Fibroblast of lung (primary cell): ENCODE data around the gene CENPI. TPM values are rescaled to one million over a fixed set of nuclear protein-coding genes. Genes with fewer than 3 reads are reported as not detected.

Experiments
- DNase-seq, 2 donors: peaks; one replicate each; pipeline versions ENCODE4 v3.0.0 to v3.0.0-alpha.2; 2010; ENCODE audit warnings: low read depth in 2 of 2
- H2AFZ ChIP-seq: 2 replicates; pipeline ENCODE4 v1.5.1; 2012; ENCODE audit warnings: low read length, control low read depth, inconsistent platforms
- H3K27ac ChIP-seq: 2 replicates; pipeline ENCODE4 v1.5.1; 2011; ENCODE audit warnings: low read length, control low read depth; ENCODE audit not compliant: insufficient read depth
- H3K27me3 ChIP-seq: 2 replicates; pipeline ENCODE4 v1.5.1; 2011; ENCODE audit warnings: mild to moderate bottlenecking, low read length; ENCODE audit not compliant: control insufficient read depth, insufficient read depth
- H3K36me3 ChIP-seq: 2 replicates; pipeline ENCODE4 v1.5.1; 2011; ENCODE audit warnings: low read length; ENCODE audit not compliant: control insufficient read depth, insufficient read depth
- H3K4me1 ChIP-seq: 2 replicates; pipeline ENCODE4 v1.5.1; 2011; ENCODE audit warnings: low read length; ENCODE audit not compliant: control insufficient read depth, insufficient read depth; ENCODE audit errors: extremely low read depth
- H3K4me2 ChIP-seq: 2 replicates; pipeline ENCODE4 v1.5.1; 2011; ENCODE audit warnings: low read length, control low read depth; ENCODE audit not compliant: insufficient read depth; ENCODE audit errors: extremely low read depth
- H3K4me3 ChIP-seq, 4 experiments: fragments of 200-600 bp in 1 of 4; sonication (generic) in 1 of 4; replicated peaks in 1 of 4; 2 replicates each; pipeline ENCODE4 v1.5.1; 2011 to 2016; ENCODE audit warnings: low read length in 4 of 4, low read depth in 3 of 4, mild to moderate bottlenecking in 3 of 4, control low read depth in 2 of 4, inconsistent platforms in 1 of 4, mixed read lengths in 1 of 4; ENCODE audit not compliant: insufficient read depth in 1 of 4; ENCODE audit errors: control extremely low read depth in 1 of 4
- H3K79me2 ChIP-seq: 2 replicates; pipeline ENCODE4 v1.5.1; 2012; ENCODE audit warnings: mild to moderate bottlenecking, low read length, inconsistent platforms; ENCODE audit not compliant: control insufficient read depth, insufficient read depth
- H3K9ac ChIP-seq: 2 replicates; pipeline ENCODE4 v1.5.1; 2011; ENCODE audit warnings: mild to moderate bottlenecking, low read length, control low read depth; ENCODE audit not compliant: insufficient read depth
- H3K9me3 ChIP-seq: 2 replicates; pipeline ENCODE4 v1.5.1; 2012; ENCODE audit warnings: low read depth, low read length; ENCODE audit not compliant: control insufficient read depth, insufficient read depth
- H4K20me1 ChIP-seq: 2 replicates; pipeline ENCODE4 v1.5.1; 2011; ENCODE audit warnings: low read length; ENCODE audit not compliant: control insufficient read depth, insufficient read depth; ENCODE audit errors: extremely low read depth
- CTCF ChIP-seq, 2 donors: IDR thresholded peaks in 1 of 2; conservative IDR thresholded peaks in 1 of 2; 1 replicate in 1 of 2; 2 replicates in 1 of 2; pipeline ENCODE4 v1.5.1; 2011 to 2012; ENCODE audit warnings: low read length in 2 of 2, control low read depth in 1 of 2, inconsistent platforms in 1 of 2, low read depth in 1 of 2, mild to moderate bottlenecking in 1 of 2
- EZH2 ChIP-seq: IDR thresholded peaks from 2 replicates; pipeline ENCODE4 v1.5.1; 2012; ENCODE audit warnings: low read length, control low read depth, mild to moderate bottlenecking; ENCODE audit errors: missing control alignments
- polyA plus RNA-seq, 2 donors: library from polyadenylated mRNA; depleted of rRNA in 1 of 2; stranded (reverse) in 1 of 2; unstranded in 1 of 2; fragments of >200 nt; gene quantifications; 2 replicates each; pipeline ENCODE4 v1.2.1, GENCODE V29; 2011 to 2012; ENCODE audit warnings: missing spikeins in 1 of 2
- total RNA-seq: library from RNA; depleted of rRNA; stranded (reverse); fragments of >200 nt; gene quantifications from 2 replicates; pipeline ENCODE4 v1.2.1, GENCODE V29; 2014

The CENPI gene
- total and polyA plus RNA-seq, 2 donors (not counting 1 experiment from before 2014, with no cell fraction given), result 4.3 to 11.2 TPM

- H3K4me2 ChIP-seq, result peak overlapping the region; percentile 1
- no peak overlapping the region for H3K27ac ChIP-seq
- peak in 1 of 2 donors; percentile 16 for DNase-seq
- H3K36me3 ChIP-seq, result no peaks in the 10 kb centered on the region
- H3K9ac ChIP-seq, result no peak overlapping the region
- peak overlapping the region in 2 of 4 experiments; percentile 70 to 85 for H3K4me3 ChIP-seq
- no peaks in the 10 kb centered on the region for H3K79me2 ChIP-seq
- no peaks in the 10 kb centered on the region for H4K20me1 ChIP-seq
- H3K4me1 ChIP-seq, result no peaks in the 10 kb centered on the region
- H3K9me3 ChIP-seq, result no peaks in the 10 kb centered on the region
- no peak for TF ChIP-seq EZH2
- TF ChIP-seq CTCF (conservative IDR thresholded peaks at IDR 0.05 in 1 of 2, IDR thresholded peaks at IDR 0.05 in 1 of 2; ENCODE audit: low read depth in 1 of 2, low read length in 2 of 2), result no peak
- no peaks in the 10 kb centered on the region for H3K27me3 ChIP-seq
- H2AFZ ChIP-seq, result no peak overlapping the region
These were observed 16.8 kb upstream of the CENPI start for GRCh38 chrX:101081231-101081630.

- Histone ChIP-seq H3K9me3 (no peaks in the 10 kb centered on the region), H3K4me1 (no peaks in the 10 kb centered on the region), H3K79me2 (no peaks in the 10 kb centered on the region), H3K4me3 (no peak overlapping the region), H3K4me2 (no peak overlapping the region), H3K36me3 (no peaks in the 10 kb centered on the region), H3K9ac (no peak overlapping the region), H3K27ac (no peak overlapping the region), H3K27me3 (no peaks in the 10 kb centered on the region), H4K20me1 (no peaks in the 10 kb centered on the region), H2AFZ (no peak overlapping the region)
- TF ChIP-seq CTCF (conservative IDR thresholded peaks at IDR 0.05 in 1 of 2, IDR thresholded peaks at IDR 0.05 in 1 of 2; ENCODE audit: low read depth in 1 of 2, low read length in 2 of 2), result no peak
- TF ChIP-seq EZH2, result no peak
- no peak for DNase-seq
These were observed 6.2 kb upstream of the CENPI start for GRCh38 chrX:101091817-101092216.

- H3K27ac ChIP-seq, result no peak overlapping the region
These were observed 10.3 kb downstream of the CENPI start for GRCh38 chrX:101108284-101108683.

More at GRCh38 chrX:101108284-101108683, 10.3 kb downstream of the CENPI start:
- Histone ChIP-seq H3K4me1 (no peaks in the 10 kb centered on the region), H3K9ac (no peak overlapping the region), H3K4me2 (no peak overlapping the region), H4K20me1 (no peaks in the 10 kb centered on the region), H2AFZ (no peak overlapping the region), H3K27me3 (no peaks in the 10 kb centered on the region), H3K4me3 (no peak overlapping the region), H3K9me3 (no peaks in the 10 kb centered on the region), H3K36me3 (no peaks in the 10 kb centered on the region), H3K79me2 (no peaks in the 10 kb centered on the region)
- TF ChIP-seq EZH2 (no peak), CTCF (conservative IDR thresholded peaks at IDR 0.05 in 1 of 2, IDR thresholded peaks at IDR 0.05 in 1 of 2; ENCODE audit: low read depth in 1 of 2, low read length in 2 of 2) (no peak)
- DNase-seq, result peak; percentile 43 to 56
